CD4-positive, alpha-beta T cell (primary cell): Measurements from ENCODE around the gene FAM83F. TPM values are rescaled to one million over a fixed set of nuclear protein-coding genes. Genes with fewer than 3 reads are reported as not detected.
A peak's percentile ranks its signal among the peaks of the same experiment; 100 is the strongest.

Experiments used
- ATAC-seq: fragments of 200-7000 bp; cut with Tn5 transposase; one replicate; pipeline ENCODE4 v1.10.0; 2022; ENCODE audit warnings: mild to moderate bottlenecking; ENCODE audit not compliant: poor library complexity
- CTCF ChIA-PET: fragments of 350-600 bp; sonication (Branson Sonifier 250); formaldehyde crosslinking; loops from one replicate; lab custom pipeline; 2021; ENCODE audit warnings: antibody characterized with exemption, inconsistent platforms; lab: Charles Lee
- POLR2A ChIA-PET: fragments of 350-600 bp; sonication (Branson Sonifier 250); formaldehyde crosslinking; loops from one replicate; lab custom pipeline; 2021; ENCODE audit warnings: antibody characterized with exemption, inconsistent platforms; lab: Charles Lee
- DNase-seq, 14 experiments: peaks; one replicate each; pipeline ENCODE4 v3.0.0-alpha.2; 2013 to 2020; ENCODE audit warnings: mixed read lengths in 2 of 14
- H3K27ac ChIP-seq, 2 donors: one replicate each; pipeline versions ENCODE4 v1.5.1 to v1.7.0; 2013; ENCODE audit warnings: low read length in 2 of 2, low read depth in 1 of 2, mild to moderate bottlenecking in 1 of 2
- H3K27me3 ChIP-seq, 2 experiments: 1 replicate in 1 of 2; 2 replicates in 1 of 2; pipeline versions ENCODE4 v1.6.1 to v1.7.0; 2013; ENCODE audit warnings: low read length in 2 of 2, control low read depth in 1 of 2, mild to moderate bottlenecking in 1 of 2, moderate library complexity in 1 of 2; ENCODE audit not compliant: insufficient read depth in 2 of 2, control insufficient read depth in 1 of 2
- H3K36me3 ChIP-seq: one replicate; pipeline ENCODE4 v1.6.1; 2013; ENCODE audit warnings: low read length, control low read depth; ENCODE audit not compliant: insufficient read depth
- H3K4me1 ChIP-seq: one replicate; pipeline ENCODE4 v1.6.1; 2013; ENCODE audit warnings: low read length, control low read depth; ENCODE audit not compliant: insufficient read depth
- H3K4me3 ChIP-seq: one replicate; pipeline ENCODE4 v1.5.1; 2013; ENCODE audit warnings: mild to moderate bottlenecking, low read length, moderate library complexity
- H3K9me3 ChIP-seq, 2 experiments: 1 replicate in 1 of 2; 2 replicates in 1 of 2; pipeline versions ENCODE4 v1.6.1 to v1.7.0; 2013; ENCODE audit warnings: low read length in 2 of 2, mild to moderate bottlenecking in 2 of 2, control low read depth in 1 of 2, moderate library complexity in 1 of 2; ENCODE audit not compliant: control insufficient read depth in 1 of 2, insufficient read depth in 1 of 2
- H3K27ac Mint-ChIP-seq: one replicate; pipeline ENCODE4 v1.8.0; 2020; ENCODE audit warnings: mixed read lengths
- H3K27me3 Mint-ChIP-seq: one replicate; pipeline ENCODE4 v1.8.0; 2021; ENCODE audit warnings: mixed read lengths
- H3K36me3 Mint-ChIP-seq: one replicate; pipeline ENCODE4 v1.8.0; 2021; ENCODE audit warnings: low read depth, mixed read lengths
- H3K4me1 Mint-ChIP-seq: one replicate; pipeline ENCODE4 v1.8.0; 2021; ENCODE audit warnings: low read depth, mixed read lengths
- H3K4me3 Mint-ChIP-seq: one replicate; pipeline ENCODE4 v1.8.0; 2020; ENCODE audit warnings: mild to moderate bottlenecking, mixed read lengths
- H3K9me3 Mint-ChIP-seq: one replicate; pipeline ENCODE4 v1.8.0; 2020; ENCODE audit warnings: mixed read lengths
- CTCF ChIP-seq: fragments of 200-600 bp; IDR thresholded peaks from one replicate; pipeline ENCODE4 v1.8.0; 2022; ENCODE audit warnings: antibody characterized with exemption, mild to moderate bottlenecking
- intact Hi-C, 2 experiments: fragments of 100-400 bp; cut with DNase I in 1 of 2; cut with micrococcal nuclease in 1 of 2; formaldehyde crosslinking; loops; one replicate each; pipeline versions ENCODE4 v1.15.1 to v1.9.0; 2023 to 2025; cut with DNase I, micrococcal nuclease
- total RNA-seq, 174 experiments: library from RNA in 2 of 174; stranded (reverse) in 2 of 174; gene quantifications; one replicate each; pipeline ENCODE4 v1.2.3 and lab custom pipeline; 2021 to 2026

FAM83F gene
- total RNA-seq, 2 experiments from 2014 or later, result 5.2 to 6.8 TPM

GRCh38 chr22:40036126-40036525 is 41.4 kb downstream of the FAM83F start:
- Mint-ChIP-seq H3K27me3 (peaks cover 12% of the 10 kb centered on the region), H3K36me3 (no peaks in the 10 kb centered on the region), H3K4me3 (no peak overlapping the region), H3K9me3 (no peaks in the 10 kb centered on the region), H3K27ac (no peak overlapping the region), H3K4me1 (no peaks in the 10 kb centered on the region)
- no peak overlapping the region for H3K4me3 ChIP-seq
- ChIA-PET CTCF (interaction anchor here (1.4 to 2.8 kb wide), 3 partner anchors 11 to 507 kb away, joined by 4 to 10 read pairs (median 6); no protein-coding TSS in a partner anchor), POLR2A (interaction anchor here (0.9 to 1.4 kb wide), 3 partner anchors 8 to 311 kb away, joined by 3 to 4 read pairs (median 4); no protein-coding TSS in a partner anchor)
- no peaks in the 10 kb centered on the region for H3K4me1 ChIP-seq
- no peaks in the 10 kb centered on the region for H3K9me3 ChIP-seq
- DNase-seq (no peak), ATAC-seq (no peak)
- no peaks in the 10 kb centered on the region for H3K36me3 ChIP-seq
- H3K27me3 ChIP-seq, result peaks cover 0 to 6% of the 10 kb centered on the region in 2 experiments
- H3K27ac ChIP-seq, result no peak overlapping the region
- intact Hi-C loops, result loop anchor here (2.0 to 10.0 kb wide), 3 partner anchors 501 to 691 kb away; partner anchors contain the start of gene SYNGR1 (in 1 of the 2)
- no peak for TF ChIP-seq CTCF

GRCh38 chr22:40036591-40037225 is 42.0 kb downstream of the FAM83F start:
- H3K4me3 Mint-ChIP-seq, result no peak overlapping the region
- POLR2A ChIA-PET, result interaction anchor here (1.3 to 1.4 kb wide), 2 partner anchors 19 to 311 kb away, joined by 3 to 4 read pairs; no protein-coding TSS in a partner anchor
- Histone ChIP-seq H3K4me1 (no peaks in the 10 kb centered on the region), H3K4me3 (no peak overlapping the region), H3K27me3 (peaks cover 0 to 6% of the 10 kb centered on the region in 2 experiments), H3K9me3 (no peaks in the 10 kb centered on the region), H3K27ac (no peak overlapping the region), H3K36me3 (no peaks in the 10 kb centered on the region)
- no peak overlapping the region for H3K27ac Mint-ChIP-seq
- H3K27me3 Mint-ChIP-seq, result peaks cover 12% of the 10 kb centered on the region
- intact Hi-C loops, result loop anchor here (2.0 to 10.0 kb wide), 3 partner anchors 502 to 692 kb away; partner anchors contain the start of gene SYNGR1 (in 1 of the 2)
- DNase-seq (peak in 13 of 14 experiments; percentile 25 to 77 (median 39)), ATAC-seq (peak; percentile 74)
- TF ChIP-seq CTCF, result peak; percentile 63
- H3K36me3 Mint-ChIP-seq, result no peaks in the 10 kb centered on the region
- H3K9me3 Mint-ChIP-seq, result no peaks in the 10 kb centered on the region
- CTCF ChIA-PET, result interaction anchor here (0.6 to 2.8 kb wide), 5 partner anchors 12 to 508 kb away, joined by 3 to 10 read pairs (median 4); no protein-coding TSS in a partner anchor
- H3K4me1 Mint-ChIP-seq, result no peaks in the 10 kb centered on the region

- Mint-ChIP-seq H3K27ac (no peak overlapping the region), H3K4me1 (no peaks in the 10 kb centered on the region), H3K36me3 (no peaks in the 10 kb centered on the region), H3K9me3 (no peaks in the 10 kb centered on the region), H3K27me3 (peaks cover 12% of the 10 kb centered on the region), H3K4me3 (no peak overlapping the region)
- ATAC-seq (no peak), DNase-seq (no peak)
- CTCF ChIA-PET, result interaction anchor here (0.6 to 2.8 kb wide), 5 partner anchors 13 to 509 kb away, joined by 3 to 10 read pairs (median 4); no protein-coding TSS in a partner anchor
- intact Hi-C loops, result loop anchor here (2.0 to 10.0 kb wide), 3 partner anchors 503 to 693 kb away; partner anchors contain the start of gene SYNGR1 (in 1 of the 2)
- Histone ChIP-seq H3K27me3 (peaks cover 0 to 6% of the 10 kb centered on the region in 2 experiments), H3K36me3 (no peaks in the 10 kb centered on the region), H3K27ac (no peak overlapping the region), H3K9me3 (no peaks in the 10 kb centered on the region), H3K4me1 (no peaks in the 10 kb centered on the region), H3K4me3 (no peak overlapping the region)
- POLR2A ChIA-PET, result interaction anchor here (1.3 to 1.4 kb wide), 2 partner anchors 18 to 310 kb away, joined by 3 to 4 read pairs; no protein-coding TSS in a partner anchor
- TF ChIP-seq CTCF, result no peak
Observed at GRCh38 chr22:40037320-40037719, 42.6 kb downstream of the FAM83F start.
